GM12864 (cell line): ENCODE results near the gene NTSR1.

Experiments
- DNase-seq: peaks from one replicate; pipeline ENCODE4 v3.0.0-alpha.2; 2011; ENCODE audit warnings: low read depth
- H3K4me3 ChIP-seq: 2 replicates; pipeline ENCODE4 v1.5.1; 2011; ENCODE audit warnings: mild to moderate bottlenecking, low read depth, low read length, control low read depth
- CTCF ChIP-seq: IDR thresholded peaks from 2 replicates; pipeline ENCODE4 v1.5.1; 2011; ENCODE audit warnings: low read depth, mild to moderate bottlenecking, moderate library complexity, low read length, control low read depth, inconsistent platforms; ENCODE audit errors: missing control alignments

NTSR1 gene

GRCh38 chr20:62663145-62664018 is 45.3 kb upstream of the NTSR1 start:
- TF ChIP-seq CTCF: no peak
- no peak for DNase-seq
- no peak overlapping the region for H3K4me3 ChIP-seq

DNA sequence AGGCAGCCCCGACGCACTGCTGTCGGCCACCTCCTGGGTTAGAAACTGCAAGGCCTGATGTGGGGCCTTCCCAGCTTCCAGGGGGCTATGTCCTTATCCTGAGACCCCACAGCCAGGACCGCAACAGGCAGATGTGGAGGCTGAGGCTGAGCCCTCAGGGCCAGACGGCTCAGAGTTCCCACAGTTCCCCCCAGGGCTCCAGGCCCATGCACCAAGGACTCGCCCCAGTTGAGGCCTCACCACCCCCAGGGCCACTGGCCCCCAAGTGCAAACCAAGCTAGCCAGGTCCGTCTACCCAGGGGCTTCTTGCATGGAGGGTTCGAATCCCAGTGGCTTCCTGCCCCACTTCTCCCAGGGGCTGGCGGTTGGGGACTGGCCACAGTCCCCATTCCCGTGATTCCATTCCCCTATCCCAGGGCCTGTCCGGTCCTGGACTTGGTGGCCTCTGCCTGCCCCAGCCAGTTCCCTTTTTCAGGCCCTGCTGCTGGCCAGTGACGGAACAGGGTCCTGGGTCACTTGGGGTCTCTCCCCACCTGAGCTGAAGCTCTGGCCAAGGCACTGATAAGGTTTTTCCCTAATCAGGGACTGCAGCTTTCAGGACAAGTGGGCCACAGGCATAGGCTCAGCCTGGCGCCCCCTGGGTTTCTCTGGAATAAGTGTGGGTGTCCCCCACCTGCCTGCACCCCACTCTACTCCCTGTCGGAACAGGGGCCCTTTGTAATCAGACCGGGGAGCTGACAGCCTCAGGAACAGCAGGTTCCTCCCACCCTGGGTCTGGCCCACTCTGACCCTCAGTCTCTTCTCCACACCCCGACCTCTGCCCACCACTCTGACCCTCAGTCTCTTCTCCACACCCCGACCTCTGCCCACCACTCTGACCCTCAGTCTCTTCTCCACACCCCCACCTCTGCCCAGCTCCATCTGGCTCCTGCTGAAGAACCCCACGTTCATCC is 44.3 kb upstream of the NTSR1 start:
- TF ChIP-seq CTCF: no peak
- H3K4me3 ChIP-seq: no peak overlapping the region
- DNase-seq: no peak

DNA sequence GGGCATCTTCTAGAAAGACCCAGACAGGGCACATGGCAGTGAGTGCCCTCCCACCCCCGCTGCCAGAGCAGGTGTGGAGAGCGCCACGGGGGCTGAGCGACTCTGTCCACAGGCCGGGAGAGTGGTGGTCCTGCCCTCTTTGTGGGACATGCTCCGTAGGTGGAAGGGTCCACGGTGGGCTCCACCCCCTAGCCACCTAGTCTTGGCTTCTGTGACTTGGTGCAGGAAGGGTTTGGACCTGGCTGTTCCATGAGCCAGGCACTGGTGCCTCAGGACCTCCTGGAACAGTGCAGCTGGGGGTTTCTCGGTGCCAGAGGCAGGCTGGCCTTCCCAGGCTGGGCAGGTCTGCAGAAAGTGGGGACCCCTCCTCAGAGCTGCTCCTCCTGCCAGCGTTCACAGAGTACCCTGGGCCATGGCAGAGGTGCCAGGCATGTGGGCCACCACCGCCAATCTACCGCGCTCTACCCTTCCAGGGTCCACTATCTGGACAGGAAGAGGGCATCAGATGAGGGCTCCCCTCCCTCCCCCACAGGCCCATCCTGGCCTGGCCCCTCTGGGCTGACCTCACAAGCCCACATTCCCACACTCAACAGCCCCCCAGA is 43.4 kb upstream of the NTSR1 start:
- TF ChIP-seq CTCF: no peak
- no peak overlapping the region for H3K4me3 ChIP-seq
- no peak for DNase-seq

DNA sequence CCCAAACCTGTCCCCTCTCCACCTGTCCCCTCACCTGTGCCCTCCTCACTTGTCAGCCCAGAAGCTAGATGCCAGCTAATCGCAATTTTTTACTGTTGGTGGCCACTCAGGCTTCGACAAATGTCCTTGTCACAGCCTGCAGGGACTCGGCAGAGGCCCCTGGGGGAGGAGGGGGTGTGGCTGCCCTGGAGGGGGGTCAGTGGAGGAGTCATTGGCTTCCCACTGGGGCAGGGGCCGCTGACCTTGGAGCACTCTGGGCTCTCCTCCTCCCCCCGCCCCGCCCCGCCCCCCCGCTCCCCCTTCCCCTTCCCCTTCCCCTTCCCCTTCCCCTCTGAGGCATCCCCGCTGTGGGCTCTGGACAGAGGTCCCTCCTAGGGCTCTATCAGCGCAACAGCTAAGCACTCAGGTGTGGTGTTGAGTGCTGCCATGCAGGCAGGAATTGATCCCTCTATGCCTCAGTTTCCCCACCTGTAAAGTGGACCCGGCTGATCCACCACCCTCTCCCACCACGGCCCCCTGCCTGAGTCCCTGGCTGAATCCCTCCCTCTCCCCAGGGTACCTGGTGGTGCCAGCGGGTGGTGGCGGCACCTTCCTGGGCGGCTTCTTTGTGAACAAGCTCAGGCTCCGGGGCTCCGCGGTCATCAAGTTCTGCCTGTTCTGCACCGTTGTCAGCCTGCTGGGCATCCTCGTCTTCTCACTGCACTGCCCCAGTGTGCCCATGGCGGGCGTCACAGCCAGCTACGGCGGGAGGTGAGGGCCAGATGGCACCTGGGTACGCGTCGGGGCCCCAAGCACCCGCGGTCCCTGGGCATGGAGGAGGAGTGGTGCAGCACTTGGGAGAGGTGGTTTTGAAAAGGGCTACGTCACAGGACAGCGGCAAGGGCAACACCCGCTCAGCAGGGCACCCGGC is 42.6 kb upstream of the NTSR1 start:
- TF ChIP-seq CTCF: no peak
- H3K4me3 ChIP-seq: no peak overlapping the region
- no peak for DNase-seq

GRCh38 chr20:62666736-62667529 is 41.7 kb upstream of the NTSR1 start:
- H3K4me3 ChIP-seq: no peak overlapping the region
- no peak for DNase-seq
- TF ChIP-seq CTCF: no peak
